DOHH2 (cell line): ENCODE data around the gene RAB8B.

Experiments
- H3F3A ChIP-seq: fragments of 200-600 bp; sonication (generic), shearing (Covaris generic); 2 replicates; pipeline ENCODE4 v1.6.0; 2016; ENCODE audit warnings: antibody characterized with exemption, mild to moderate bottlenecking; ENCODE audit not compliant: control insufficient read depth, insufficient read depth
- H3K27ac ChIP-seq: fragments of 200-600 bp; sonication (generic); 2 replicates; pipeline ENCODE4 v1.5.1; 2014; ENCODE audit warnings: low read depth, mild to moderate bottlenecking, low read length, moderate library complexity
- H3K27me3 ChIP-seq: fragments of 200-600 bp; sonication (generic); 2 replicates; pipeline ENCODE4 v1.6.1; 2014; ENCODE audit warnings: mild to moderate bottlenecking, low read length, mixed read lengths; ENCODE audit not compliant: control insufficient read depth
- H3K36me3 ChIP-seq: fragments of 200-600 bp; sonication (generic); 2 replicates; pipeline ENCODE4 v1.6.1; 2014; ENCODE audit warnings: mild to moderate bottlenecking, low read length, moderate library complexity, mixed read lengths; ENCODE audit not compliant: control insufficient read depth
- H3K4me1 ChIP-seq: fragments of 200-600 bp; sonication (generic); 2 replicates; pipeline ENCODE4 v1.6.1; 2014; ENCODE audit warnings: mild to moderate bottlenecking, low read length, mixed read lengths; ENCODE audit not compliant: control insufficient read depth
- H3K4me2 ChIP-seq: fragments of 200-600 bp; sonication (generic); 2 replicates; pipeline ENCODE4 v1.6.0; 2014; ENCODE audit warnings: mild to moderate bottlenecking, low read length, moderate library complexity
- H3K4me3 ChIP-seq: fragments of 200-600 bp; sonication (generic); 2 replicates; pipeline ENCODE4 v1.5.1; 2014; ENCODE audit warnings: mild to moderate bottlenecking, low read length, mixed read lengths
- H3K79me2 ChIP-seq: fragments of 200-600 bp; sonication (generic); 2 replicates; pipeline ENCODE4 v1.6.1; 2014; ENCODE audit warnings: mild to moderate bottlenecking, low read length, mixed read lengths; ENCODE audit not compliant: control insufficient read depth
- H3K9me2 ChIP-seq: fragments of 200-600 bp; sonication (generic); replicated peaks from 2 replicates; pipeline ENCODE4 v1.6.1; 2014; ENCODE audit warnings: mild to moderate bottlenecking, low read length, mixed read lengths; ENCODE audit not compliant: control insufficient read depth
- H3K9me3 ChIP-seq: fragments of 200-600 bp; sonication (generic); 2 replicates; pipeline ENCODE4 v1.6.1; 2014; ENCODE audit warnings: antibody characterized with exemption, low read length, mixed read lengths; ENCODE audit not compliant: control insufficient read depth, insufficient read depth
- H4K20me1 ChIP-seq: fragments of 200-600 bp; sonication (generic); 2 replicates; pipeline ENCODE4 v1.6.0; 2014; ENCODE audit warnings: low read depth, mild to moderate bottlenecking, antibody characterized with exemption, low read length, moderate library complexity; ENCODE audit not compliant: control insufficient read depth, insufficient read depth
- CTCF ChIP-seq: fragments of 200-600 bp; sonication (generic); IDR thresholded peaks from one replicate; pipeline ENCODE4 v1.5.1; 2014; ENCODE audit warnings: antibody characterized with exemption, mild to moderate bottlenecking, low read depth, low read length; ENCODE audit not compliant: poor library complexity, severe bottlenecking
- EZH2phosphoT487 ChIP-seq: fragments of 200-600 bp; sonication (generic); IDR thresholded peaks from 2 replicates; pipeline ENCODE4 v1.6.1; 2017; ENCODE audit warnings: borderline replicate concordance, mild to moderate bottlenecking, antibody characterized with exemption, low read length, moderate library complexity, mixed read lengths

The RAB8B gene

GRCh38 chr15:63255489-63255990 lies 66.1 kb downstream of the RAB8B start:
- no peak overlapping the region for H3K4me2 ChIP-seq
- H3K36me3 ChIP-seq: peaks cover 30% of the 10 kb centered on the region
- no peaks in the 10 kb centered on the region for H3K27me3 ChIP-seq
- no peaks in the 10 kb centered on the region for H3K79me2 ChIP-seq
- H3K9me2 ChIP-seq: no peaks in the 10 kb centered on the region
- no peaks in the 10 kb centered on the region for H3K9me3 ChIP-seq
- TF ChIP-seq EZH2phosphoT487 (no peak), CTCF (no peak)
- no peak overlapping the region for H3K27ac ChIP-seq
- no peaks in the 10 kb centered on the region; the same call in 1 of the 2 replicates for H3F3A ChIP-seq
- no peaks in the 10 kb centered on the region for H3K4me1 ChIP-seq
- no peaks in the 10 kb centered on the region for H4K20me1 ChIP-seq
- H3K4me3 ChIP-seq: no peak overlapping the region

- Histone ChIP-seq H3F3A (no peaks in the 10 kb centered on the region; the same call in 1 of the 2 replicates), H3K27me3 (no peaks in the 10 kb centered on the region), H3K4me3 (no peak overlapping the region), H3K9me3 (no peaks in the 10 kb centered on the region), H3K27ac (no peak overlapping the region), H4K20me1 (no peaks in the 10 kb centered on the region), H3K36me3 (peaks cover 36% of the 10 kb centered on the region), H3K4me1 (no peaks in the 10 kb centered on the region), H3K9me2 (no peaks in the 10 kb centered on the region), H3K4me2 (no peak overlapping the region), H3K79me2 (no peaks in the 10 kb centered on the region)
- TF ChIP-seq EZH2phosphoT487: no peak
- TF ChIP-seq CTCF: no peak
These were observed 67.2 kb downstream of the RAB8B start for GRCh38 chr15:63256433-63257274.

GRCh38 chr15:63258658-63259057 lies 69.3 kb downstream of the RAB8B start:
- Histone ChIP-seq H3K27me3 (no peaks in the 10 kb centered on the region), H3K27ac (no peak overlapping the region), H3F3A (no peaks in the 10 kb centered on the region; the same call in 1 of the 2 replicates), H3K79me2 (no peaks in the 10 kb centered on the region), H3K9me3 (no peaks in the 10 kb centered on the region), H3K4me2 (no peak overlapping the region), H3K4me3 (no peak overlapping the region), H4K20me1 (no peaks in the 10 kb centered on the region), H3K36me3 (peaks cover 40% of the 10 kb centered on the region), H3K9me2 (no peaks in the 10 kb centered on the region), H3K4me1 (no peaks in the 10 kb centered on the region)
- TF ChIP-seq CTCF (no peak), EZH2phosphoT487 (no peak)
